K562 (cell line): ENCODE data around the gene CELA3B. TPM values are rescaled to one million over a fixed set of nuclear protein-coding genes. Genes with fewer than 3 reads are reported as not detected.
A peak's percentile ranks its signal among the peaks of the same experiment; 100 is the strongest.

Experiments
- ETV5 ChIP-seq: sonication (generic); formaldehyde crosslinking; IDR thresholded peaks from 2 replicates; pipeline ENCODE4 v1.4.0; 2020; ENCODE audit warnings: low read depth, mild to moderate bottlenecking, missing genetic modification reagents
- NR0B1 ChIP-seq: fragments of 450-650 bp; IDR thresholded peaks from one replicate; pipeline ENCODE4 v1.6.1; 2018; ENCODE audit warnings: mild to moderate bottlenecking, moderate library complexity; ENCODE audit not compliant: partially characterized antibody
- POLR3G ChIP-seq: IDR thresholded peaks from 2 replicates; pipeline ENCODE4 v1.6.1; 2011; ENCODE audit not compliant: insufficient read length, insufficient replicate concordance; ENCODE audit errors: extremely low read depth
- RBBP5 ChIP-seq: fragments of 200-600 bp; sonication (generic); IDR thresholded peaks from 2 replicates; pipeline ENCODE4 v1.6.1; 2012; ENCODE audit warnings: borderline replicate concordance, mild to moderate bottlenecking, low read length, control low read depth, inconsistent platforms; ENCODE audit not compliant: insufficient read depth, poor library complexity, severe bottlenecking
- TCF3 ChIP-seq: sonication (generic); formaldehyde crosslinking; IDR thresholded peaks from 2 replicates; pipeline ENCODE4 v1.4.0; 2020; ENCODE audit warnings: mild to moderate bottlenecking, missing genetic modification reagents
- TGIF2 ChIP-seq: sonication (generic); formaldehyde crosslinking; IDR thresholded peaks from 2 replicates; pipeline ENCODE4 v1.8.1; 2022; ENCODE audit warnings: mild to moderate bottlenecking, missing genetic modification reagents, moderate library complexity
- ZNF311 ChIP-seq: fragments of 250-450 bp; sonication (Bioruptor Pico); IDR thresholded peaks from 2 replicates; pipeline ENCODE4 v1.4.0; 2020; ENCODE audit warnings: mild to moderate bottlenecking, moderate library complexity
- ZNF407 ChIP-seq: fragments of 450-650 bp; IDR thresholded peaks from 2 replicates; pipeline ENCODE4 v1.6.1; 2016; ENCODE audit warnings: low read depth
- ZNF551 ChIP-seq: fragments of 250-450 bp; sonication (Bioruptor Pico); IDR thresholded peaks from 2 replicates; pipeline ENCODE4 v1.5.0; 2021; ENCODE audit warnings: mild to moderate bottlenecking, moderate library complexity
- ZNF609 ChIP-seq: sonication (generic); formaldehyde crosslinking; IDR thresholded peaks from 2 replicates; pipeline ENCODE4 v1.8.1; 2023; ENCODE audit warnings: missing genetic modification reagents, mild to moderate bottlenecking, borderline replicate concordance
- polyA plus RNA-seq, 8 experiments: library from polyadenylated mRNA; depleted of rRNA in 4 of 8; stranded (reverse) in 5 of 8; unstranded in 3 of 8; fragments of >200 nt; fragmentation: Nextera tagmentation in 2 of 8; fragmentation: Illumina TruSeq in 1 of 8; extraction: Ambion mirVana in 2 of 8; extraction: Trizol in 1 of 8; gene quantifications; 2 replicates each; pipeline versions ENCODE4 v1.2.1 to v1.2.3, GENCODE V29; 2011 to 2014; ENCODE audit warnings: inconsistent platforms in 1 of 8, missing spikeins in 1 of 8
- total RNA-seq, 7 experiments: library from RNA; depleted of rRNA in 6 of 7; stranded (reverse); fragments of >200 nt in 6 of 7; fragmentation: Illumina TruSeq in 2 of 7; extraction: Trizol in 2 of 7; gene quantifications; 2 replicates each; pipeline versions ENCODE4 v1.2.1 to v1.2.3, GENCODE V29; 2011 to 2021; ENCODE audit warnings: low replicate concordance in 1 of 7

The CELA3B gene
- total and polyA plus RNA-seq, 9 of the 15 experiments (the other 6 are each of a cell fraction or from before 2014, with no cell fraction given): 3.1 TPM; not detected in 8

- TF ChIP-seq ZNF407 (no peak), POLR3G (no peak), TGIF2 (no peak), ETV5 (CRISPR knock-in tag) (peak; percentile 94), ZNF311 (CRISPR knock-in tag) (no peak), ZNF609 (CRISPR knock-in tag) (peak; percentile 93; the same call in 1 of the 2 replicates), TCF3 (CRISPR knock-in tag) (peak; percentile 77), NR0B1 (no peak), RBBP5 (no peak), ZNF551 (no peak)
These were observed 48.7 kb downstream of the CELA3B start (continued) for GRCh38 chr1:22025368-22026155.
